GM12878 (cell line): ENCODE measurements around the gene FNDC3B.

ENCODE experiments used
- BHLHE40 ChIP-seq, 2 experiments: fragments of 450-650 bp in 1 of 2; IDR thresholded peaks; 2 replicates each; pipeline ENCODE4 v1.6.1; 2011 to 2017; ENCODE audit warnings: low read depth in 2 of 2, borderline replicate concordance in 1 of 2, improper control_type of control experiment in 1 of 2, low read length in 1 of 2, mild to moderate bottlenecking in 1 of 2
- EP300 ChIP-seq, 2 experiments: fragments of 150-350 bp in 1 of 2; IDR thresholded peaks; 2 replicates each; pipeline ENCODE4 v1.6.1; 2011 to 2012; ENCODE audit warnings: low read depth in 2 of 2, low read length in 2 of 2, borderline replicate concordance in 1 of 2, improper control_type of control experiment in 1 of 2, inconsistent platforms in 1 of 2; ENCODE audit not compliant: control insufficient read depth in 1 of 2
- HDGF ChIP-seq: fragments of 450-650 bp; IDR thresholded peaks from 2 replicates; pipeline ENCODE4 v1.6.1; 2016; ENCODE audit warnings: antibody characterized with exemption
- PAX5 ChIP-seq: IDR thresholded peaks from 2 replicates; pipeline ENCODE4 v1.6.1; 2011; ENCODE audit warnings: low read depth, low read length, borderline replicate concordance
- POLR2A ChIP-seq: IDR thresholded peaks from 2 replicates; pipeline ENCODE4 v1.6.1; 2011; ENCODE audit warnings: low read depth, mild to moderate bottlenecking, low read length
- RAD21 ChIP-seq: IDR thresholded peaks from 2 replicates; pipeline ENCODE4 v1.6.1; 2011; ENCODE audit warnings: mild to moderate bottlenecking, low read depth, low read length, moderate library complexity; ENCODE audit not compliant: insufficient read depth
- SREBF1 ChIP-seq: IDR thresholded peaks from 2 replicates; pipeline ENCODE4 v1.6.1; 2012; ENCODE audit warnings: mild to moderate bottlenecking, low read length
- SRF ChIP-seq, 2 experiments: IDR thresholded peaks; 2 replicates each; pipeline ENCODE4 v1.6.1; 2011; ENCODE audit warnings: low read depth in 2 of 2, low read length in 2 of 2, mild to moderate bottlenecking in 1 of 2, moderate library complexity in 1 of 2
- YY1 ChIP-seq: IDR thresholded peaks from 2 replicates; pipeline ENCODE4 v1.6.1; 2011; ENCODE audit warnings: low read depth, mild to moderate bottlenecking, low read length
- TF ChIP-seq, protein P1 (sequence below), 3 experiments: IDR thresholded peaks in 2 of 3; conservative IDR thresholded peaks in 1 of 3; 2 replicates each; pipeline ENCODE4 v1.5.1; 2011; ENCODE audit warnings: low read depth in 3 of 3, low read length in 3 of 3, mild to moderate bottlenecking in 3 of 3, control low read depth in 2 of 3, moderate library complexity in 2 of 3, inconsistent platforms in 1 of 3, mixed read lengths in 1 of 3; ENCODE audit not compliant: control insufficient read depth in 2 of 3, insufficient read depth in 1 of 3; ENCODE audit errors: extremely low read depth in 1 of 3
- TF ChIP-seq, protein P2 (sequence below): fragments of 450-650 bp; conservative IDR thresholded peaks from 2 replicates; pipeline ENCODE4 v1.6.1; 2017; ENCODE audit warnings: mild to moderate bottlenecking, moderate library complexity
- TF ChIP-seq, protein P3 (sequence below): fragments of 450-650 bp; IDR thresholded peaks from 2 replicates; pipeline ENCODE4 v1.6.1; 2014; ENCODE audit warnings: mild to moderate bottlenecking
- TF ChIP-seq, protein P4 (sequence below): fragments of 150-350 bp; IDR thresholded peaks from 2 replicates; pipeline ENCODE4 v1.6.1; 2016; ENCODE audit warnings: low read depth, low read length
- TF ChIP-seq, protein P5 (sequence below): fragments of 450-650 bp; IDR thresholded peaks from 2 replicates; pipeline ENCODE4 v1.6.1; 2017; ENCODE audit warnings: antibody characterized with exemption, mild to moderate bottlenecking, moderate library complexity

DNA sequence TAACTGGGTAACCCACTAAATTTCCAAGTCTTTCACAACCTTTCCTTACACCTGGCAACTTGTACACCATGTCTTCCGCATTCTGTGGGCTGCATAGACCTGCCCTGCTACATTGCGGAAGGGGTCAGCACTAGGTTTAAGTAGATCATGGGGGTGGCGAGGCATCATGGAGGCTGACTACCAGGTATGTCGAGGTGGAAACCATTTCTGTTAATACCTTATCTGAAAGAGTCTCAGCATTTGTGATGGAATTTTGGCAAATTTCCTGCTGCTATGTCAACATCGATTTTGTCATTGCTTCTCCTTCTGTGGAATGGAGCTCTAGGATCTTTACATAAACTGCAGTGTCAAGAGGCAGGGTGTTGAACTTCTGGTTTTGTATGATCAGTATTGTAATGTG is 221.7 kb downstream of the FNDC3B start:
- TF ChIP-seq, protein P1, sequence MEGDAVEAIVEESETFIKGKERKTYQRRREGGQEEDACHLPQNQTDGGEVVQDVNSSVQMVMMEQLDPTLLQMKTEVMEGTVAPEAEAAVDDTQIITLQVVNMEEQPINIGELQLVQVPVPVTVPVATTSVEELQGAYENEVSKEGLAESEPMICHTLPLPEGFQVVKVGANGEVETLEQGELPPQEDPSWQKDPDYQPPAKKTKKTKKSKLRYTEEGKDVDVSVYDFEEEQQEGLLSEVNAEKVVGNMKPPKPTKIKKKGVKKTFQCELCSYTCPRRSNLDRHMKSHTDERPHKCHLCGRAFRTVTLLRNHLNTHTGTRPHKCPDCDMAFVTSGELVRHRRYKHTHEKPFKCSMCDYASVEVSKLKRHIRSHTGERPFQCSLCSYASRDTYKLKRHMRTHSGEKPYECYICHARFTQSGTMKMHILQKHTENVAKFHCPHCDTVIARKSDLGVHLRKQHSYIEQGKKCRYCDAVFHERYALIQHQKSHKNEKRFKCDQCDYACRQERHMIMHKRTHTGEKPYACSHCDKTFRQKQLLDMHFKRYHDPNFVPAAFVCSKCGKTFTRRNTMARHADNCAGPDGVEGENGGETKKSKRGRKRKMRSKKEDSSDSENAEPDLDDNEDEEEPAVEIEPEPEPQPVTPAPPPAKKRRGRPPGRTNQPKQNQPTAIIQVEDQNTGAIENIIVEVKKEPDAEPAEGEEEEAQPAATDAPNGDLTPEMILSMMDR (IDR thresholded peaks at IDR 0.05 in 2 of 3, conservative IDR thresholded peaks at IDR 0.05 in 1 of 3; ENCODE audit: control insufficient read depth in 2 of 3, extremely low read depth in 1 of 3, insufficient read depth in 1 of 3, low read depth in 3 of 3, low read length in 3 of 3): no peak
- TF ChIP-seq SREBF1 (no peak), HDGF (no peak), POLR2A (no peak), PAX5 (no peak), YY1 (no peak), BHLHE40 (IDR thresholded peaks at IDR 0.05; ENCODE audit: borderline replicate concordance in 1 of 2, low read depth in 2 of 2, low read length in 1 of 2) (no peak), EP300 (IDR thresholded peaks at IDR 0.05; ENCODE audit: borderline replicate concordance in 1 of 2, control insufficient read depth in 1 of 2, low read depth in 2 of 2, low read length in 2 of 2) (no peak), RAD21 (no peak), SRF (IDR thresholded peaks at IDR 0.05; ENCODE audit: low read depth in 2 of 2, low read length in 2 of 2) (no peak)
- TF ChIP-seq, protein P2, sequence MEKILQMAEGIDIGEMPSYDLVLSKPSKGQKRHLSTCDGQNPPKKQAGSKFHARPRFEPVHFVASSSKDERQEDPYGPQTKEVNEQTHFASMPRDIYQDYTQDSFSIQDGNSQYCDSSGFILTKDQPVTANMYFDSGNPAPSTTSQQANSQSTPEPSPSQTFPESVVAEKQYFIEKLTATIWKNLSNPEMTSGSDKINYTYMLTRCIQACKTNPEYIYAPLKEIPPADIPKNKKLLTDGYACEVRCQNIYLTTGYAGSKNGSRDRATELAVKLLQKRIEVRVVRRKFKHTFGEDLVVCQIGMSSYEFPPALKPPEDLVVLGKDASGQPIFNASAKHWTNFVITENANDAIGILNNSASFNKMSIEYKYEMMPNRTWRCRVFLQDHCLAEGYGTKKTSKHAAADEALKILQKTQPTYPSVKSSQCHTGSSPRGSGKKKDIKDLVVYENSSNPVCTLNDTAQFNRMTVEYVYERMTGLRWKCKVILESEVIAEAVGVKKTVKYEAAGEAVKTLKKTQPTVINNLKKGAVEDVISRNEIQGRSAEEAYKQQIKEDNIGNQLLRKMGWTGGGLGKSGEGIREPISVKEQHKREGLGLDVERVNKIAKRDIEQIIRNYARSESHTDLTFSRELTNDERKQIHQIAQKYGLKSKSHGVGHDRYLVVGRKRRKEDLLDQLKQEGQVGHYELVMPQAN: no peak
- TF ChIP-seq, protein P3, sequence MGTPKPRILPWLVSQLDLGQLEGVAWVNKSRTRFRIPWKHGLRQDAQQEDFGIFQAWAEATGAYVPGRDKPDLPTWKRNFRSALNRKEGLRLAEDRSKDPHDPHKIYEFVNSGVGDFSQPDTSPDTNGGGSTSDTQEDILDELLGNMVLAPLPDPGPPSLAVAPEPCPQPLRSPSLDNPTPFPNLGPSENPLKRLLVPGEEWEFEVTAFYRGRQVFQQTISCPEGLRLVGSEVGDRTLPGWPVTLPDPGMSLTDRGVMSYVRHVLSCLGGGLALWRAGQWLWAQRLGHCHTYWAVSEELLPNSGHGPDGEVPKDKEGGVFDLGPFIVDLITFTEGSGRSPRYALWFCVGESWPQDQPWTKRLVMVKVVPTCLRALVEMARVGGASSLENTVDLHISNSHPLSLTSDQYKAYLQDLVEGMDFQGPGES: no peak
- TF ChIP-seq, protein P4, sequence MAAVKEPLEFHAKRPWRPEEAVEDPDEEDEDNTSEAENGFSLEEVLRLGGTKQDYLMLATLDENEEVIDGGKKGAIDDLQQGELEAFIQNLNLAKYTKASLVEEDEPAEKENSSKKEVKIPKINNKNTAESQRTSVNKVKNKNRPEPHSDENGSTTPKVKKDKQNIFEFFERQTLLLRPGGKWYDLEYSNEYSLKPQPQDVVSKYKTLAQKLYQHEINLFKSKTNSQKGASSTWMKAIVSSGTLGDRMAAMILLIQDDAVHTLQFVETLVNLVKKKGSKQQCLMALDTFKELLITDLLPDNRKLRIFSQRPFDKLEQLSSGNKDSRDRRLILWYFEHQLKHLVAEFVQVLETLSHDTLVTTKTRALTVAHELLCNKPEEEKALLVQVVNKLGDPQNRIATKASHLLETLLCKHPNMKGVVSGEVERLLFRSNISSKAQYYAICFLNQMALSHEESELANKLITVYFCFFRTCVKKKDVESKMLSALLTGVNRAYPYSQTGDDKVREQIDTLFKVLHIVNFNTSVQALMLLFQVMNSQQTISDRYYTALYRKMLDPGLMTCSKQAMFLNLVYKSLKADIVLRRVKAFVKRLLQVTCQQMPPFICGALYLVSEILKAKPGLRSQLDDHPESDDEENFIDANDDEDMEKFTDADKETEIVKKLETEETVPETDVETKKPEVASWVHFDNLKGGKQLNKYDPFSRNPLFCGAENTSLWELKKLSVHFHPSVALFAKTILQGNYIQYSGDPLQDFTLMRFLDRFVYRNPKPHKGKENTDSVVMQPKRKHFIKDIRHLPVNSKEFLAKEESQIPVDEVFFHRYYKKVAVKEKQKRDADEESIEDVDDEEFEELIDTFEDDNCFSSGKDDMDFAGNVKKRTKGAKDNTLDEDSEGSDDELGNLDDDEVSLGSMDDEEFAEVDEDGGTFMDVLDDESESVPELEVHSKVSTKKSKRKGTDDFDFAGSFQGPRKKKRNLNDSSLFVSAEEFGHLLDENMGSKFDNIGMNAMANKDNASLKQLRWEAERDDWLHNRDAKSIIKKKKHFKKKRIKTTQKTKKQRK: no peak
- TF ChIP-seq, protein P5, sequence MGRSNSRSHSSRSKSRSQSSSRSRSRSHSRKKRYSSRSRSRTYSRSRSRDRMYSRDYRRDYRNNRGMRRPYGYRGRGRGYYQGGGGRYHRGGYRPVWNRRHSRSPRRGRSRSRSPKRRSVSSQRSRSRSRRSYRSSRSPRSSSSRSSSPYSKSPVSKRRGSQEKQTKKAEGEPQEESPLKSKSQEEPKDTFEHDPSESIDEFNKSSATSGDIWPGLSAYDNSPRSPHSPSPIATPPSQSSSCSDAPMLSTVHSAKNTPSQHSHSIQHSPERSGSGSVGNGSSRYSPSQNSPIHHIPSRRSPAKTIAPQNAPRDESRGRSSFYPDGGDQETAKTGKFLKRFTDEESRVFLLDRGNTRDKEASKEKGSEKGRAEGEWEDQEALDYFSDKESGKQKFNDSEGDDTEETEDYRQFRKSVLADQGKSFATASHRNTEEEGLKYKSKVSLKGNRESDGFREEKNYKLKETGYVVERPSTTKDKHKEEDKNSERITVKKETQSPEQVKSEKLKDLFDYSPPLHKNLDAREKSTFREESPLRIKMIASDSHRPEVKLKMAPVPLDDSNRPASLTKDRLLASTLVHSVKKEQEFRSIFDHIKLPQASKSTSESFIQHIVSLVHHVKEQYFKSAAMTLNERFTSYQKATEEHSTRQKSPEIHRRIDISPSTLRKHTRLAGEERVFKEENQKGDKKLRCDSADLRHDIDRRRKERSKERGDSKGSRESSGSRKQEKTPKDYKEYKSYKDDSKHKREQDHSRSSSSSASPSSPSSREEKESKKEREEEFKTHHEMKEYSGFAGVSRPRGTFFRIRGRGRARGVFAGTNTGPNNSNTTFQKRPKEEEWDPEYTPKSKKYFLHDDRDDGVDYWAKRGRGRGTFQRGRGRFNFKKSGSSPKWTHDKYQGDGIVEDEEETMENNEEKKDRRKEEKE: no peak
